Activated T-cell treated with anti-CD3 and anti-CD28 coated beads, Interleukin-2, amount 50 U/mL, for 72 hours (primary cell): ENCODE measurements around the gene SLC25A22. TPM values are rescaled to one million over a fixed set of nuclear protein-coding genes. Genes with fewer than 3 reads are reported as not detected.
A peak's percentile ranks its signal among the peaks of the same experiment; 100 is the strongest.

Experiments used
- ATAC-seq, 2 donors: fragments of 150-1000 bp; cut with Tn5 transposase; replicated peaks in 1 of 2; 2 replicates each; pipeline ENCODE4 v1.10.0; 2021; ENCODE audit warnings: moderate library complexity in 2 of 2, mild to moderate bottlenecking in 1 of 2
- DNase-seq, 2 donors: peaks; one replicate each; pipeline ENCODE4 v3.0.0; 2021 to 2022; ENCODE audit warnings: mixed read lengths in 1 of 2
- H3K27ac Mint-ChIP-seq: one replicate; pipeline ENCODE4 v1.8.0; 2022; ENCODE audit warnings: mild to moderate bottlenecking, moderate library complexity, mixed read lengths
- H3K27me3 Mint-ChIP-seq: one replicate; pipeline ENCODE4 v1.8.0; 2022; ENCODE audit warnings: low read depth, mixed read lengths
- H3K36me3 Mint-ChIP-seq, 2 donors: one replicate each; pipeline ENCODE4 v1.8.0; 2022; ENCODE audit warnings: mixed read lengths in 2 of 2, mild to moderate bottlenecking in 1 of 2; ENCODE audit not compliant: insufficient read depth in 2 of 2
- H3K4me1 Mint-ChIP-seq: one replicate; pipeline ENCODE4 v1.8.0; 2022; ENCODE audit warnings: low read depth, mixed read lengths
- H3K4me3 Mint-ChIP-seq, 2 donors: one replicate each; pipeline ENCODE4 v1.8.0; 2022; ENCODE audit warnings: mild to moderate bottlenecking in 2 of 2, mixed read lengths in 2 of 2, moderate library complexity in 2 of 2
- H3K9me3 Mint-ChIP-seq, 2 donors: one replicate each; pipeline ENCODE4 v1.8.0; 2022; ENCODE audit warnings: mixed read lengths in 2 of 2
- total RNA-seq, 2 donors: library from RNA; stranded (reverse); gene quantifications; one replicate each; pipeline ENCODE4 v1.2.3, GENCODE V29; 2022

SLC25A22 gene
- total RNA-seq, 2 donors from 2014 or later: 30.8 to 40.2 TPM

GRCh38 chr11:778976-779954 is 18.8 kb downstream of the SLC25A22 start:
- DNase-seq (no peak), ATAC-seq (no peak)
- Mint-ChIP-seq H3K36me3 (peaks cover 0 to 6% of the 10 kb centered on the region in 2 donors), H3K27ac (no peak overlapping the region), H3K4me1 (peaks cover 20% of the 10 kb centered on the region), H3K27me3 (no peaks in the 10 kb centered on the region), H3K9me3 (no peaks in the 10 kb centered on the region), H3K4me3 (peak overlapping the region in 1 of 2 donors; percentile 55)

DNA sequence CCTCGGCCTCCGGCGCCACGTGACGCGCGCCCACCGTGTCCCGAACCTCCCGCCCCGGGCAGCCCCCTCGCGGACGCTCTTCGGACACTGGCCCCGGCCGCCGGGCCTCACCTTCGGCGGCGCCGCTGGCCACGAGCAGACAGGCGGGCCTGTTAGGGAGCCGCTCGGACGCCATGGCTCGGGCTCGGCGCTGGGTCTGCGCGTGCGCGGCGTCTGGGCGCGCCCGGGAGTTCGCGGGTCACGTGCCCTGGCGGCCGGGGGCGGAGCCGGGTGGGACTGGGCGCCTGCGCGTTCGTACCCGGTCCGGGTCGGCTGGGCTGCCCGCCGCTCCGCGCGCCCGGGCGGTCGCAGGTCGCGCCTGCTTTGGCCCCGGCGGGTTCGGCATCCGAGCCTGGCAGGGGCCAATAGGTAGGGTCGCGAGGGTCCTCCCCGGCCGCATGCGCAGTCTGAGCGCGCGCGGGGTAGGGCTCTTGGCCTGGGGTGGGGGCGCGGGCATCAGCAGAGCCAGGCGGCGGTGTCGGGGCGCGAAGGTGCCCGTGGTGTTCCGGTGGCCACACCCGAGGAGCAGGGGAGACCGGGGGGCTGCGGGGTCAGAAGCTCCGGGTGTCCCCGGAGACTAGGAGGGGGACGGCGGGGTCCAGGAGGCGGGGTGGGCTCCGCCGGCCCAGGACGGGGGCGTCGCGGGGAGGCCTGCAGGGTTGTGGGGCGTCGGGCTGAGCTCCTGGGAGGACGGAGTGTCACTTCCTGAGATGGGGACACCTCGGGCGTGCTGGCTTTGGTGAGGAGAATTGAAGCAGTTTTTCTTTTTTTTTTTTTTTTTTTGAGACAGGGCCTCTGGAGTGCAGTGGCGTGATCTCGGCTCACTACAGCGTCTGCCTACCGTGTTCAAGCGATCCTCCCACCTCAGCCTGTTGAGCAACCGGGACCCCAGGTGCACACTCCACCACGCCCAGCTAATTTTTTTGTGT is 20.5 kb downstream of the SLC25A22 start, which contains the start of gene GATD1:
Gene GATD1, minus strand, starts transcription at position 200 of the 968 bp plus-strand sequence. Its CDS starts 25 bp downstream, at position 175.
- Mint-ChIP-seq H3K36me3 (peaks cover 0 to 1% of the 10 kb centered on the region in 2 donors), H3K27me3 (no peaks in the 10 kb centered on the region), H3K4me1 (peaks cover 21% of the 10 kb centered on the region), H3K4me3 (peak within 1 kb of the TSS; percentile 88 to 91), H3K27ac (peak within 1 kb of the TSS; percentile 38), H3K9me3 (no peaks in the 10 kb centered on the region)
- ATAC-seq (peak; percentile 90 to 91), DNase-seq (peak; percentile 97 to 98)

DNA sequence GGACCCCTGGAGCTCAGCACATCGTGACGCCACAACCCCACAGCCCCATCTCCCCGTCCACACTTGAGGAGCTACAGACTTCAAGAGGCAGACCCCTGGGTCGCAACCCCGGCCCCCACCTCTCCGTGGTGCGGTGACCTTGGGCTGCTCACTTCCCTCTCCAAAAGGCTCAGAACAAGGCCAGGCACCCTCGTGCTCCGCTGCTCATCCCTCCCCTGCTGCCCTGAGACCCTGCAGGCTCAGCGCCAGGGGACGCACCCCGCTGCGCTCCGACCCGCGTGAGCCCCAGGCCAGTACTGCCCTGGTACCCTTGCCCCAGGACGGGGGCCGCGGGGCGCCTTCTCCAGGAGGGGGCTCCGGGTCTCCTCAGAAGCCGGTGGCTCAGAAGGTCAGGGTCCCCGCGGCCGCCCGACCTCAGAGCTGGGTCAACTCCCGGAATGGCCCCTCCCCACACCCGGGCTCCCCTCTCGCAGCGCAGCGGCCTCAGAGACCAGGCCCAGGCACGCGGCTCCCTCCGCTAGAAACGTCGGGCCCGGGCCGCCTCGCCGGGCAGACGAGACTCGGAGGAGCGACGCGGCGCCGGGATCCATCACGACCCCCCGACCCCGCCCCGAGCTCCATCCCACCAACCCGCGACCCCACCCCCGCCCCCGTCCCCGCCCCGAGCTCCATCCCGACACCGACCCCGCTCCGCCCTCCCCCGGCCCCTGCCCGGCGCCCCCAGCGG is 21.4 kb downstream of the SLC25A22 start:
- peaks cover 21% of the 10 kb centered on the region for H3K4me1 Mint-ChIP-seq
- H3K27me3 Mint-ChIP-seq: no peaks in the 10 kb centered on the region
- ATAC-seq: peak; percentile 62 to 72
- peak in 1 of 2 donors; percentile 23 for DNase-seq
- H3K36me3 Mint-ChIP-seq: peaks cover 0 to 1% of the 10 kb centered on the region in 2 donors
- no peak overlapping the region for H3K27ac Mint-ChIP-seq
- H3K4me3 Mint-ChIP-seq: peak overlapping the region; percentile 88 to 91
- H3K9me3 Mint-ChIP-seq: no peaks in the 10 kb centered on the region

- peaks cover 0 to 1% of the 10 kb centered on the region in 2 donors for H3K36me3 Mint-ChIP-seq
Observed at GRCh38 chr11:776263-776560, 21.9 kb downstream of the SLC25A22 start.

GRCh38 chr11:774873-775592 is 23.0 kb downstream of the SLC25A22 start:
- no peaks in the 10 kb centered on the region for H3K9me3 Mint-ChIP-seq
- peaks cover 0 to 4% of the 10 kb centered on the region in 2 donors for H3K36me3 Mint-ChIP-seq
- DNase-seq (no peak), ATAC-seq (no peak)
- no peak overlapping the region for H3K27ac Mint-ChIP-seq
- peak overlapping the region; percentile 61 to 91 for H3K4me3 Mint-ChIP-seq
- H3K27me3 Mint-ChIP-seq: no peaks in the 10 kb centered on the region
- H3K4me1 Mint-ChIP-seq: peaks cover 21% of the 10 kb centered on the region

More at GRCh38 chr11:776263-776560, 21.9 kb downstream of the SLC25A22 start:
- Mint-ChIP-seq H3K27ac (no peak overlapping the region), H3K27me3 (no peaks in the 10 kb centered on the region), H3K4me1 (peaks cover 21% of the 10 kb centered on the region), H3K9me3 (no peaks in the 10 kb centered on the region), H3K4me3 (peak overlapping the region; percentile 88 to 91)
- ATAC-seq (no peak), DNase-seq (no peak)

DNA sequence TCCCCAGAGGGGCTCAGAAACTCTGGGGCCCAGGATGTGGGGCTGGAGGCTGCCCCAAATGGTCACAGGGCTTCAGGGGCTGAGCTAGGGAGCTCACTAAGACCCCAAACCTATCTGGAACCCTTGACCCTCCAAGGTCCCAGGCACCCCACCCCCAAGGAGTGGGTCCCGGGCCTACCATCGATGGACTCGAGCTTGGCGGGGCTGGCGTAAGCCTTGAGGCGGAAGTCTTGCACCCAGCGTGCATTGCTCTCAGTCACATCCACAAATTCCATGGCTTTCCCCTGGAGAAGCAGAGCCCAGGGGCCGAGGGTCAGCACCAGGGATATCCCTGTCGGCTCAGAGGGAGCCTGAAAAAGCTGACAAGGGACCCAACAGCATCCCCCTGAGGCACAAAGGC is 24.3 kb downstream of the SLC25A22 start:
- ATAC-seq (no peak), DNase-seq (no peak)
- no peak overlapping the region for H3K4me3 Mint-ChIP-seq
- peaks cover 0 to 4% of the 10 kb centered on the region in 2 donors for H3K36me3 Mint-ChIP-seq
- no peak overlapping the region for H3K27ac Mint-ChIP-seq
- no peaks in the 10 kb centered on the region for H3K9me3 Mint-ChIP-seq
- H3K4me1 Mint-ChIP-seq: peaks cover 21% of the 10 kb centered on the region
- no peaks in the 10 kb centered on the region for H3K27me3 Mint-ChIP-seq

GRCh38 chr11:773425-773824 is 24.7 kb downstream of the SLC25A22 start:
- peaks cover 0 to 4% of the 10 kb centered on the region in 2 donors for H3K36me3 Mint-ChIP-seq
- H3K4me3 Mint-ChIP-seq: no peak overlapping the region
- no peak overlapping the region for H3K27ac Mint-ChIP-seq
- DNase-seq: no peak
- no peaks in the 10 kb centered on the region for H3K27me3 Mint-ChIP-seq
- no peak for ATAC-seq
- H3K9me3 Mint-ChIP-seq: no peaks in the 10 kb centered on the region
- H3K4me1 Mint-ChIP-seq: peaks cover 21% of the 10 kb centered on the region

DNA sequence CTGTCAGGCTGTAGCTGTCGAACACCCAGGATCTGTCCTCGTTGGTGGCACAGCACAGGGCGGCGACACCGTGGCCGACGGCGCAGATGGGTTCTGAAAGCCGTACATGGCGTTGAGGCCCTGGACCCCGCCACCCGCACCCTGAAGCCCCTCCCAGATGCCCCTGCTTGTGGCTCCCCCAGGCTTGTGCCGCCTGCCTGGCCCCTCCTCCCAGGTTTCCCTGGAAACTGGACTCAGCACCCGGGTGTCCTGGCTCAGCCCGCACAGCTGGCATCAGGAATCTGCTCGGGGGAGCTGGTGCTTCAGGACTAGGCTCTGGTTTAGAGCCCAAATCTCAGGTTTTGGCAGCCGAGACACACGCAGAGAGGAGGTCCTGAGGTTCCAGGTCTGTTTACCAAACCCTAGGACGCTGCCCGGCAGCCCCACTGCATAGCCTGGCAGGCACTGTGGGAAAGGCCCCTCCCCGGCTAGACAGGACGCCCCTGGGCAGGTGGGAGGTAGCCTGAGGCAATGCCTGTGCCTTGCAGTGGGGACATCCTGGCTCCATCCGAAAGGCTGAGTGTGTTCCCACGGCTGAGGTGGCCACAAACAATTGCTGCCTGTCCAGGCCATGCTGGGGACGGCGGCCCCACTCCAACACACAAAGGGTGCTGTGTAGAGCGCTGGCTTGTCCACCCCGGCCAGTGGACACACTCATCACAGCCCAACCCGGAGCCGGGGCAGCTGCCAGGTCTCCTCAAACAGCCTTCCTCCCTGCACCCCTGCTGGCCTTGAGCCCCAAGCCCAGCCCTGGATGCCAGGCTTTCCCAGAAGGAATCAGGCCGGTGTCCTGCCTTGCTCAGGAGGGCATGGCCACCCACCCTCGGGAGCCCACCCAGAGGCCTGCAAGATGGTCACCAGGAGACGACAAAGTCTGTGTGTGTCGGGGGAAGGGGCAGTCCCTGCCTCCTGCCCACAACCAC is 25.4 kb downstream of the SLC25A22 start:
- Mint-ChIP-seq H3K27ac (no peak overlapping the region), H3K4me1 (peaks cover 21% of the 10 kb centered on the region), H3K36me3 (peaks cover 0 to 4% of the 10 kb centered on the region in 2 donors), H3K9me3 (no peaks in the 10 kb centered on the region), H3K27me3 (no peaks in the 10 kb centered on the region), H3K4me3 (no peak overlapping the region)
- DNase-seq: no peak
- no peak for ATAC-seq

DNA sequence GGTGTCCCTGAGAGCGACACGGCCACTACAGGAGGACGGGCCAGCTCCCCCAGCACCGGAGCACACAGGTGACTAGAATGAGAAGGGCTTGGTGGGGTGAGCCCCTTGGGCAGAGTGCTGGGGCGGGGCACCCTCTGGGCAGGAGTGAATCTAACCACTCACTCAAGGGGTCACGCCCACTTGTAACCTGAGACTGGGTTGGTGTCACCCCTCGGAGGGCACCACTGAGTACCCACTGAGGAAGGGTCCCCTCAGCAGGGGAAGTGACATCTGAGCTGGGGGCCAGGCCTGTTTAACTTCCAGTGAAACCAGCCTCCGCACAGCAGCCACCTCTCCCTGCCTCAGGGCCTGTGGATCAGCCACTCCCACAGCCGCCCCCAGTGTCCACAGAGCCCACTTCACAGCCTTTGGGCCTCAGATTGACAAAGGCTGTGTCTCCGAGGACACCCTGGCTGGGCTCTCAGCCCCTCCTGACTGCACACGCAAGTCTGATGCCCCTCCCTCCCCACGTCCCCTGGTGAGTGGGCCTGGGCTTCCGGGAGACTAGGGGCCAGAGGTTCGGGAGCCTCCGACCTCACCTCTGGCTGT is 26.4 kb downstream of the SLC25A22 start:
- Mint-ChIP-seq H3K27me3 (no peaks in the 10 kb centered on the region), H3K36me3 (peaks cover 0 to 4% of the 10 kb centered on the region in 2 donors), H3K4me1 (peaks cover 24% of the 10 kb centered on the region), H3K4me3 (no peak overlapping the region), H3K9me3 (no peaks in the 10 kb centered on the region), H3K27ac (no peak overlapping the region)
- DNase-seq (no peak), ATAC-seq (no peak)

- H3K27me3 Mint-ChIP-seq: no peaks in the 10 kb centered on the region
- H3K27ac Mint-ChIP-seq: no peak overlapping the region
- peaks cover 24% of the 10 kb centered on the region for H3K4me1 Mint-ChIP-seq
- H3K4me3 Mint-ChIP-seq: no peak overlapping the region
- peaks cover 0 to 4% of the 10 kb centered on the region in 2 donors for H3K36me3 Mint-ChIP-seq
- no peaks in the 10 kb centered on the region for H3K9me3 Mint-ChIP-seq
- ATAC-seq (no peak), DNase-seq (no peak)
Observed at GRCh38 chr11:770642-771616, 27.2 kb downstream of the SLC25A22 start.
